MCF 10A (cell line): ENCODE data around the gene FBXO46. TPM values are rescaled to one million over a fixed set of nuclear protein-coding genes. Genes with fewer than 3 reads are reported as not detected.

Source experiments
- BruUV-seq: library from RNA; stranded (reverse); fragments of 400-500 nt; replicated peaks from 2 replicates; lab custom pipeline; 2021; lab: Mats Ljungman, UMichigan
- CTCF ChIA-PET: fragments of 300-600 bp; sonication (Branson Sonifier 250); formaldehyde crosslinking; extraction: SDS; loops from one replicate; lab custom pipeline; 2021; ENCODE audit warnings: antibody characterized with exemption, inconsistent platforms; lab: Yijun Ruan, JAX
- POLR2A ChIA-PET: fragments of 300-600, 350-650 bp; sonication (Branson Sonifier 250); formaldehyde crosslinking; extraction: SDS; loops from one replicate; lab custom pipeline; 2020; ENCODE audit warnings: antibody characterized with exemption, inconsistent platforms; lab: Yijun Ruan, JAX
- DNase-seq: peaks from one replicate; pipeline ENCODE4 v3.0.0-alpha.2; 2018; ENCODE audit not compliant: unreplicated experiment
- H3K27ac Mint-ChIP-seq: one replicate; pipeline ENCODE4 v1.8.0; 2022; ENCODE audit warnings: mild to moderate bottlenecking, low read depth, mixed read lengths; ENCODE audit not compliant: unreplicated experiment
- H3K27me3 Mint-ChIP-seq: one replicate; pipeline ENCODE4 v1.8.0; 2022; ENCODE audit warnings: mixed read lengths; ENCODE audit not compliant: insufficient read depth, unreplicated experiment
- H3K36me3 Mint-ChIP-seq: one replicate; pipeline ENCODE4 v1.8.0; 2022; ENCODE audit warnings: mild to moderate bottlenecking, moderate library complexity, mixed read lengths; ENCODE audit not compliant: insufficient read depth, unreplicated experiment
- H3K4me1 Mint-ChIP-seq: one replicate; pipeline ENCODE4 v1.8.0; 2022; ENCODE audit warnings: mixed read lengths; ENCODE audit not compliant: insufficient read depth, unreplicated experiment
- H3K4me3 Mint-ChIP-seq: one replicate; pipeline ENCODE4 v1.8.0; 2022; ENCODE audit warnings: mild to moderate bottlenecking, moderate library complexity, mixed read lengths; ENCODE audit not compliant: unreplicated experiment
- H3K9me3 Mint-ChIP-seq: one replicate; pipeline ENCODE4 v1.8.0; 2022; ENCODE audit warnings: mixed read lengths; ENCODE audit not compliant: unreplicated experiment
- CTCF ChIP-seq: fragments of 200-600 bp; IDR thresholded peaks from one replicate; pipeline ENCODE4 v1.8.0; 2022; ENCODE audit warnings: antibody characterized with exemption, mild to moderate bottlenecking; ENCODE audit not compliant: unreplicated experiment
- intact Hi-C: fragments of 100-400 bp; cut with micrococcal nuclease; formaldehyde crosslinking; loops from 2 replicates; pipeline ENCODE4 v1.14.1; 2022
- total RNA-seq: library from RNA; stranded (reverse); gene quantifications from 2 replicates; pipeline ENCODE4 v1.2.3, GENCODE V29; 2022

The FBXO46 gene
- total RNA-seq, 1 experiment from 2014 or later = 15.0 TPM

GRCh38 chr19:45747513-45747912, 16.8 kb upstream of the FBXO46 start:
- BruUV-seq = no TSS peak
- intact Hi-C loops = no loop called here
- Mint-ChIP-seq H3K36me3 (no peaks in the 10 kb centered on the region), H3K27me3 (no peaks in the 10 kb centered on the region), H3K4me1 (no peaks in the 10 kb centered on the region), H3K27ac (no peak overlapping the region), H3K4me3 (no peak overlapping the region), H3K9me3 (no peaks in the 10 kb centered on the region)
- TF ChIP-seq CTCF = no peak
- CTCF ChIA-PET = no interaction called here
- DNase-seq = no peak
- POLR2A ChIA-PET = no interaction called here

- POLR2A ChIA-PET = no interaction called here
- H3K27ac Mint-ChIP-seq = no peak overlapping the region
- BruUV-seq = no TSS peak
- intact Hi-C loops = no loop called here
- H3K27me3 Mint-ChIP-seq = no peaks in the 10 kb centered on the region
- no peaks in the 10 kb centered on the region for H3K36me3 Mint-ChIP-seq
- CTCF ChIA-PET = no interaction called here
- TF ChIP-seq CTCF = no peak
- H3K4me3 Mint-ChIP-seq = no peak overlapping the region
- no peaks in the 10 kb centered on the region for H3K9me3 Mint-ChIP-seq
- DNase-seq = no peak
- no peaks in the 10 kb centered on the region for H3K4me1 Mint-ChIP-seq
These were observed 16.2 kb upstream of the FBXO46 start for GRCh38 chr19:45746866-45747265.

- H3K4me3 Mint-ChIP-seq = no peak overlapping the region
- intact Hi-C loops = no loop called here
- no peaks in the 10 kb centered on the region for H3K36me3 Mint-ChIP-seq
- H3K27me3 Mint-ChIP-seq = no peaks in the 10 kb centered on the region
- no peak overlapping the region for H3K27ac Mint-ChIP-seq
- no peak for TF ChIP-seq CTCF
- no peak for DNase-seq
- POLR2A ChIA-PET = interaction anchor here (0.8 to 1.1 kb wide), 2 partner anchors 15 to 22 kb away, joined by 3 read pairs; no protein-coding TSS in a partner anchor
- CTCF ChIA-PET = interaction anchor here (0.5 to 0.6 kb wide), 2 partner anchors 87 to 784 kb away, joined by 5 read pairs; no protein-coding TSS in a partner anchor
- no TSS peak for BruUV-seq
- no peaks in the 10 kb centered on the region for H3K4me1 Mint-ChIP-seq
- H3K9me3 Mint-ChIP-seq = no peaks in the 10 kb centered on the region
These were observed 14.9 kb upstream of the FBXO46 start for GRCh38 chr19:45745606-45746005.

GRCh38 chr19:45742969-45743368, 12.3 kb upstream of the FBXO46 start:
- BruUV-seq = no TSS peak
- no peak for TF ChIP-seq CTCF
- no peak for DNase-seq
- Mint-ChIP-seq H3K27me3 (no peaks in the 10 kb centered on the region), H3K36me3 (no peaks in the 10 kb centered on the region), H3K4me1 (no peaks in the 10 kb centered on the region), H3K27ac (no peak overlapping the region), H3K9me3 (no peaks in the 10 kb centered on the region), H3K4me3 (no peak overlapping the region)
- intact Hi-C loops = no loop called here
- ChIA-PET POLR2A (interaction anchor here (1.7 kb wide), 1 partner anchor 26 kb away, joined by 4 read pairs; no protein-coding TSS in a partner anchor), CTCF (no interaction called here)
